Activated CD4-positive, alpha-beta T cell treated with anti-CD3 and anti-CD28 coated beads, Interleukin-2, Interleukin-4, amounts not matched to agents 100 ng/mL and 50 ng/mL, durations not matched to agents 16 hours and 8 hours (primary cell): ENCODE measurements around the gene ZNF579.
A peak's percentile ranks its signal among the peaks of the same experiment; 100 is the strongest.
"Not testable (repeated sequence)": the region's sequence is repeated elsewhere in the genome, so short reads cannot be mapped to it uniquely, and the experiment has no call there.

Experiments
- DNase-seq: peaks from one replicate; pipeline ENCODE4 v3.0.0-alpha.2; 2020; ENCODE audit warnings: low spot score

Gene ZNF579

GRCh38 chr19:55593096-55593772, 12.6 kb upstream of the ZNF579 start:
- DNase-seq: no peak

DNA sequence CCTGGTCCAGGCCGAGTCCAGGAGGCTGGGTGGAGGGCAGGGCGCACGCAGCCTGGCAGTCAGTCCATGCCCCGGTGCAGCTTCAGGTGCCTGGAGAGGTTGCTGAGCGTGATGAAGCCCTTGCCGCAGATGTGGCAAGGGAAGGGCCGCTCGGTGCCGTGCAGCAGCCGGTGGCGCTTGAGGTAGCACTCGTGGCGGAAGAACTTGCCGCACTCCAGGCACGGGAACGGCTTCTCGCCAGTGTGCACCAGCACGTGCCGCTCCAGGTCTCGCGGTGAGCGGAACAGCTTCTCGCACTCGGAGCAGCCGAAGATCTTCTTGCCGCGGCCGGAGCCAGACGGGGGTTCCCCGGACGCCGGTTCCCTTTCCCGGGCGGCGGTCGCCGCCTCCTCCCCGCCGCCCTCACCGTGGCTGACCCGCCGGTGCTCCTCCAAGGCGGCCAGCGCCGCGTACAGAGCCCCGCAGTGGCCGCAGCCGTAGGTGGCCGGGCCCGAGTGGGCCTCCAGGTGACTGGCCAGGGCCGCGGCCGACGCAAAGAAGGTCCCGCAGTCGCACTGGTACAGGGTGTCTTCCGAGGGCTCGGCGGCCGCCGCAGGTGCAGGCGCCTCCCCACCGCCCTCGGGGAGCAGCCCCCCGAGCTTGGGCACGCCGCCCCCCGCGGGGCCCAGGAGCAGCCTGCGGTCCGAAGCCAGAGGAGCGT, 11.9 kb upstream of the ZNF579 start:
- DNase-seq: no peak

DNA sequence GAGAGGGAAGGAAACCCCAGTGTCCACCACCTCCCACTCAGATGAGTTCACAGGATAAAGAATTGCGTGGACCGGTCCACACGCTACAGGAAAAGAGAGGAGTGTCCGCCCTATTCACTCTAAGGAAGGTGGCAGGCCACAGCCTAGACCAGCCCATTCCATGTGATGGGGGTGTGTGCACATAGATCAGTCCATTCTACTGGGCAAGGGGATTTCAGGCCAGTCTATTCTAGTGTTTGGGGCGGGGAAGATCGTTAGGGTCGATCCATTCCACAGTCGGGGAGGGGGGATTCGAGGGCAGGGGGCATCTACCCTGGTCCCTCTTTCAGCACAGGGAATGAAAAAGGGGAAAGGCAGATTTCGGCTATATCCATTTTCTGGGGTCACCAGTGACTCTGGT, 10.9 kb upstream of the ZNF579 start:
- DNase-seq: no peak

- DNase-seq: no peak
These were observed 10.0 kb upstream of the ZNF579 start for GRCh38 chr19:55590617-55591016.

GRCh38 chr19:55590109-55590508, 9.5 kb upstream of the ZNF579 start:
- DNase-seq: no peak

DNA sequence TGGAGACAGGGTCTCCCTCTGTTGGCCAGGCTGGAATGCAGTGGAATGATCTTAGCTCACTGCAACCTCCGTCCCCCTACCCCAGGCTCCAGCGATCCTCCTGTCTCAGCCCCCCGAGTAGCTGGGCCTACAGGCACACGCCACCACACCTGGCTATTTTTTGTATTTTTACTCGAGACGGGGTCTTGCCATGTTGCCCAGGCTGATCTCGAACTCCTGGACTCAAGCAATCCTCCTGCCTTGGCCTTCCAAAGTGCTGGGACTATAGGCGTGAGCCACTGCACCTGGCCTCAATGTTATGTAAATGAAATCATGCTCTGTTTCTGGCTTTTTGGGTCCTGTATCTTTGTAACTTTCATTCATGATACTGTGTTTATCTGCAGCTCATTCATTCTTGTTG, 8.1 kb upstream of the ZNF579 start:
- DNase-seq: no peak

GRCh38 chr19:55586976-55587668, 6.5 kb upstream of the ZNF579 start:
- DNase-seq: peak; percentile 83

- DNase-seq: no peak
These were observed 5.2 kb upstream of the ZNF579 start for GRCh38 chr19:55585658-55586339.

- no peak for DNase-seq
These were observed 4.2 kb upstream of the ZNF579 start for GRCh38 chr19:55584871-55585270.

GRCh38 chr19:55583897-55584296, 3.2 kb upstream of the ZNF579 start:
- DNase-seq: not testable (repeated sequence)

GRCh38 chr19:55582284-55582683, 1.6 kb upstream of the ZNF579 start:
- not testable (repeated sequence) for DNase-seq

GRCh38 chr19:55581823-55582223, 1.2 kb upstream of the ZNF579 start:
- no peak for DNase-seq

- no peak for DNase-seq
These were observed 636 bp upstream of the ZNF579 start for GRCh38 chr19:55581145-55581822.

GRCh38 chr19:55579766-55580621, 654 bp downstream of the ZNF579 start:
- no peak for DNase-seq

DNA sequence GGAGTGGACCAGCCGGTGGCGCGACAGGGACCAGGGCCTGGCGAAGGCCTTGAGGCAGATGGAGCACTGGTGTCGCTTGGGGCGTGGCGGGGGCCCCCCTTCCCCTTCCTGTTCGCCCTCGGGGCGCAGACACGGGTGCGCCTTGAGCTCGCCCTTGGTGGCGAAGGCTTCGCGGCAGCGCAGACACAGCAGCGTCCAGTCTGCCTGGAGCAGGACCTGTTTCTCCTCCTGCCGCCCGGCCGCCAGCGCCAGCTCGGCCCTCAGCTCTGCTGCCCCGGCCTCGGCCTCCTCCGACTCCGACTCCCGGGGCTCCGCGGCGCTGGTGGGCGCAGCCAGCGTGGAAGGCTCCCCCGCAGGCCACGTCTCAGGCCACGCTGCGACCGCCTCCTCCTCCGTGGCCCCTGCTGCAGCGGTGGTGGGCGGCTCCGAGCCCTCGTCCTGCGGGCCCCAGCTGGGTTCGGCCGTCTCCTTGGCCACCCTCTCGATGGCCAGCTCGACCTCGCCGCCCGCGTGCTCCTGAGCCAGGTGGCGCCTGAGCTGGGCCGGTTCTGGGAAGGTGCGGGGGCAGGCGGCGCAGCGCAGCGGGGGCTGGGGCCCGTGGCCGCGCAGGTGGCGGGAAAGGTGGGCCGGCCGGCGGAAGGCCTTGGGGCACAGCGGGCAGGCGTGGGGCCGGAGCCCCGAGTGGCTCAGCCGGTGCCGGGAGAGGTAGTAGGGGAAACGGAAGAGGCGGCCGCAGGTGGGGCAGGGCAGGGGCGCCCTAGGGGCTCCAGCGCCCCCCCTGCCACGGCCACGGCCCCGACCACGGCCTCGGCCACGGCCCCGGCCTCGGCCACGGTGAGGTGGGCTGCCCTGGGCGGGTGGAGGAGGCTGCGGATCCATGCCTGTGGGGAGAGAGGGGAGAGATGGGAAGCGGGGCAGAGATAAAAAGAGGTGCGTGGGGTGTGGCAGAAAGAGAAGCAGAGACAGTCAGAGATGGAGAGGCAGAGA, 1.6 kb downstream of the ZNF579 start:
- DNase-seq: no peak

GRCh38 chr19:55578031-55578760, 2.5 kb downstream of the ZNF579 start:
- no peak for DNase-seq

- DNase-seq: no peak
These were observed 3.9 kb downstream of the ZNF579 start for GRCh38 chr19:55576746-55577145.

DNA sequence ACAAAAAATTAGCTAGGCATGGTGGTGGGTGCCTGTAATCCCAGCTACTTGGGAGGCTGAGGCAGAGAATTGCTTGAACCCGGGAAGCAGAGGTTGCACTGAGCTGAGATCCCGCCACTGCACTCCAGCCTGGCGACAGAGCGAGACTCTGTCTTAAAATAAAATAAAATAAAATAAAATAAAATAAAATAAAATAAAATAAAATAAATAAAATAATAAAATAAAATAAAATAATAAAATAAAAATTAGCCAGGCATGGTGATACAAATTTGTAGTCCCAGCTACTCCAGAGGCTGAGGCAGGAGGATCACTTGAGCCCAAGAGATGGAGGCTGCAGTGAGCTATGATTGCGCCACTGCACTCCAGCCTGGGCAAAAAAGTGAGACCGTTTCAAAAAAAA, 6.7 kb downstream of the ZNF579 start:
- DNase-seq: not testable (repeated sequence)

- not testable (repeated sequence) for DNase-seq
These were observed 11.2 kb downstream of the ZNF579 start for GRCh38 chr19:55569477-55569876.
